ENCODE results near the gene KIF1C. TPM values are rescaled to one million over a fixed set of nuclear protein-coding genes. Genes with fewer than 3 reads are reported as not detected.

Gene KIF1C
- total and polyA plus RNA-seq, 8 donors = 48.9 to 239 (median 68.5) TPM

DNA sequence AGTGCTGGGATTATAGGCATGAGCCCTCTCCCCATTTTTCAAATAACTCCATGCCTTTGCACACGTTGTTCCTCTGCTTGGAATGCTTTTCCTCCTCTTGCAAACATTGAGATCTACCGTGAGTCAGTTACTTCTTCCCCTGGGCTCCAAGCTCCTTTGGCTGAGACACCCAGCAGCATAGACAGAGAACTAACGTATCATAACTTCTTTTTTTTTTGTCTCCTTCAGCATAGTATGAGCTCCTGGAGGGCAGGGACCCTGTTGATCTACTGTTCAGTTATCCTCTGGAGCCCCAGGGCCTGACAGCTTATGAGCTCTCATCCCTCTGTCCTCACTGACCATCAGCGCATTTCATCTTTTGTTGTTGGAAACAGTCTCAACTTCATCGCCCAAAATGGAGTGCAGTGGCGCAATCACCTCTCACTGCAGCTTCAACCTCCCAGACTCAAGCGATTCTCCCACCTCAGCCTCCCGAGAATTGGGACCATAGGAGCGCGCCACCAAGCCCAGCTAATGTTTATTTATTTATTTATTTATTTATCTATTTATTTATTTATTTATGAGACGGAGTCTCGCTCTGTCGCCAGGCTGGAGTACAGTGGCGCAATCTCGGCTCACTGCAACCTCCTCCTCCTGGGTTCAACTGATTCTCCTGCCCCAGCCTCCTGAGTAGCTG is 32.3 kb upstream of the KIF1C start:
- DNase-seq = no peak
- TF ChIP-seq, protein P1, sequence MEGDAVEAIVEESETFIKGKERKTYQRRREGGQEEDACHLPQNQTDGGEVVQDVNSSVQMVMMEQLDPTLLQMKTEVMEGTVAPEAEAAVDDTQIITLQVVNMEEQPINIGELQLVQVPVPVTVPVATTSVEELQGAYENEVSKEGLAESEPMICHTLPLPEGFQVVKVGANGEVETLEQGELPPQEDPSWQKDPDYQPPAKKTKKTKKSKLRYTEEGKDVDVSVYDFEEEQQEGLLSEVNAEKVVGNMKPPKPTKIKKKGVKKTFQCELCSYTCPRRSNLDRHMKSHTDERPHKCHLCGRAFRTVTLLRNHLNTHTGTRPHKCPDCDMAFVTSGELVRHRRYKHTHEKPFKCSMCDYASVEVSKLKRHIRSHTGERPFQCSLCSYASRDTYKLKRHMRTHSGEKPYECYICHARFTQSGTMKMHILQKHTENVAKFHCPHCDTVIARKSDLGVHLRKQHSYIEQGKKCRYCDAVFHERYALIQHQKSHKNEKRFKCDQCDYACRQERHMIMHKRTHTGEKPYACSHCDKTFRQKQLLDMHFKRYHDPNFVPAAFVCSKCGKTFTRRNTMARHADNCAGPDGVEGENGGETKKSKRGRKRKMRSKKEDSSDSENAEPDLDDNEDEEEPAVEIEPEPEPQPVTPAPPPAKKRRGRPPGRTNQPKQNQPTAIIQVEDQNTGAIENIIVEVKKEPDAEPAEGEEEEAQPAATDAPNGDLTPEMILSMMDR (IDR thresholded peaks at IDR 0.05) = no peak
- no peaks in the 10 kb centered on the region for H3K9me3 ChIP-seq
- H3K27ac ChIP-seq = peak overlapping the region; percentile 94 to 97
- peaks cover 0 to 32% of the 10 kb centered on the region in 2 donors for H3K36me3 ChIP-seq
- intact Hi-C loops (cut with DNase I) = no loop called here
- ATAC-seq = no peak
- peak overlapping the region in 1 of 2 donors; percentile 67 for H3K4me3 ChIP-seq
- H3K27me3 ChIP-seq = no peaks in the 10 kb centered on the region
- H3K4me1 ChIP-seq = peaks cover 17 to 46% of the 10 kb centered on the region in 2 donors

DNA sequence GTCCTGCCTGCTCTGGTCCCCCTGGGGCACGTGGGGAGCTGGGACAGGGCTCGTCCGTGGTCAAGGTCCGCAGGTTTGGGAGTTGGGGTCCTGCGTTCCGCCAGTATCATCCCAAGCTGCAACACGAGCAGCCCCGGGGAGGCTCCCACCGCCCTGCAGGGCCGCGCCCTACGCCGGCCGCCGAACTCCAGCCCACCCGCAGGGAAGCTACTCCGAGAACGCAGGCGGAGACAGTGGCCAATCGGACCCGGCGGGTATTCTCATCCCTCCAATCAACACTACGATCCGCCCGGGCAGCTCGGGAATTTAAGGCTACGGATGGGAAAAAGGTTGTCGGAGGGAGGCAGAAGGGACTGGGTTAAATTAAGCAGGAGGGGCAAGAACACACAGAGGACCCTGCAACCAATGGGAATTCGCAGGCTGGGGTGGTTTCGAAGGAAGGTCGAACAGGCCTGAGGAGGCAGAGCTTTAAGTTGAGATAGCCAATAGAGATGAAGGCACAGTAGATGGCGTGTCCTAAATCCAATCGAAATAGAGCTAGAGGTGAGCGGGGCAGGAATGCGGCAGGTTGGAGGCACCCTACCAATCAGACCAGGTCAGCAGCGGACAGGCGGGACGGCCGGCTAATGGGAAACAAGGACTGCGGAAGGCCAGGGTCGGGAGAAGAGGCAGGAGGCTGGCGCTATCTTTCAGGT is 30.8 kb upstream of the KIF1C start:
- ATAC-seq (peak; percentile 87), DNase-seq (peak; percentile 94 to 100 (median 99))
- Histone ChIP-seq H3K36me3 (peaks cover 0 to 35% of the 10 kb centered on the region in 2 donors), H3K4me3 (peak overlapping the region; percentile 63 to 67), H3K27ac (peak overlapping the region; percentile 94 to 97), H3K4me1 (peaks cover 17 to 46% of the 10 kb centered on the region in 2 donors), H3K9me3 (no peaks in the 10 kb centered on the region), H3K27me3 (no peaks in the 10 kb centered on the region)
- TF ChIP-seq, protein P1 (IDR thresholded peaks at IDR 0.05) = no peak
- intact Hi-C loops (cut with DNase I) = no loop called here

DNA sequence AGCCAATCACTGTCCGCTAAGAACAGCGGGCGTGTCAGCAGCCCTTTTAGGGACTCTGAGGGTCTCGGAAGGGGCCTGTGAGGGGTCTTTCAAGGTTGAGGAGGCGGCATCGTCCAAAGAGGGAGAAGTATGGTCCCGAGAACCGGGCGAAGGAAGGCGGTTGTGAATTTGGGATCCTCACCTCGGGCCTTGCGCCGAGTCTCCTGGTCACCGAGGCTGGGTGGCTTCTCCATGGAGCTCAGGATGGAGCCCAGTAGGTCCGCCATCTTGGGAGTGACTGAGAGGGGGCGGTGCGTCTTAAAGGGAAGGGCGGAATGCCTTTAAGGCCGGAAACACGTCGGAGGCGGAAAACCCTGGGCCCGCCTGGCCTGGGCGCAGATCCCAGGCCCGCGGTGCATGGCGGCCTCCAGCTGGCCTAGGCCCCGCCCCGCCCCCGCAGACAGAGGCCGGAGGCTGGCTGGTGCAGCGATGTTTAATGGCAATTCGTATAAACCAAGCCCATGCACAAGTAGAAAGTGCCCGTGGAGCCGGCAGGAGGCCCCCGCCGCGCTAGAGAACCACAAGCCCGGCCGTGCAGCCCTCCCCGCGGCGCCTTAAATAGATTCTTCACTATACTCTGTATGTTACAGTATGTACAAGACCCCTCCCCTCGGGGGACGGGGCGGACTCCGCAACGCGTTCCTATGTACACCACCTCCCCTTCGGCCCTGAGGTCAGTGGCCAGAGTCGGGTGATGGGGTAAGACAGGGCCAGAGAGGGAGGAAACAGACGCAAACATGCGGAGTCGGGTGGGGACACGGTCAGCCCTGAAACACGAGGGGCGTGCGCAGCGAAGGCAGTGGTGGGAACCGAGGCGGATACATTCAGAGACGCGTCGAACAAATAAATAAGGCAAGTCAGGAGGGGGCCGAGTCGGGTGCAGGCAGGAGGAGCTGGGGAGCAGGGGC is 29.9 kb upstream of the KIF1C start, which contains the start of gene SPAG7:
Gene SPAG7 (minus strand): TSS at position 279 of the 947 bp plus-strand sequence. CDS start 13 bp downstream, at position 266.
- intact Hi-C loops (cut with DNase I) = no loop called here

DNA sequence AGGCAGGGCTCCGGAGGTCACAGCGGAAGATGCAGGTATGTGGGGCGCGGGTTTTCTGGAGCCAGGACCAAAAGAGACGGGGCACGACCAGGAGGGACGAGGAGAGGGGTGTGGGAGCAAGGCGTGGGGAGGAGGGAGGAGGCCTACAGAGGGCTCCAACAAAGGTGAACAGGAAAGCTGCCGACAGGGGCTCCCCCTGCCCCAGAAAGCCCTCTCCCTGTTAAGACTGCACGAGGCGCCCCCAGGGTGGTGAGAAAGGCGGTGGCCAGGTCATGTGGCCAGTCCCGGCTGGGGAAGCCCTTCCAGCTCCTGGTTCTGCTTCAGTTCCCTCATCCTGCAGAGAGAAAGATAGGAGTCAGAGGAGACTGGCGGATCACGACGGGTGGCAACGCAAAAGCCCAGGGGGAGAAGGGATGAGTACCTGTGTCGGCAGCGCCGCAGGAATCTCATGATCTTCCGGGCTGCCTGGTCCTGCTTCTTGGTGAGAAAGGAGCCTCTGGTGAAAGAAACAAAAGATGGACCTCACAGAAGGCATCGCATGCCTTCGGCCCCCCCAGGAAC is 29.2 kb upstream of the KIF1C start:
- H3K36me3 ChIP-seq = peaks cover 0 to 51% of the 10 kb centered on the region in 2 donors
- no peaks in the 10 kb centered on the region for H3K27me3 ChIP-seq
- H3K4me3 ChIP-seq = peak overlapping the region; percentile 48 to 67
- no peak for DNase-seq
- H3K9me3 ChIP-seq = no peaks in the 10 kb centered on the region
- H3K27ac ChIP-seq = peak overlapping the region; percentile 93 to 94
- TF ChIP-seq, protein P1 (IDR thresholded peaks at IDR 0.05) = no peak
- intact Hi-C loops (cut with DNase I) = no loop called here
- no peak for ATAC-seq
- H3K4me1 ChIP-seq = peaks cover 17 to 57% of the 10 kb centered on the region in 2 donors

More for the DNA sequence above, 29.9 kb upstream of the KIF1C start, which contains the start of gene SPAG7:
- Histone ChIP-seq H3K9me3 (no peaks in the 10 kb centered on the region), H3K27me3 (no peaks in the 10 kb centered on the region), H3K4me3 (peak within 1 kb of the TSS; percentile 63 to 67), H3K36me3 (peaks cover 0 to 43% of the 10 kb centered on the region in 2 donors), H3K4me1 (peaks cover 17 to 52% of the 10 kb centered on the region in 2 donors), H3K27ac (peak within 1 kb of the TSS; percentile 94 to 97)
- ATAC-seq = peak; percentile 82
- peak; percentile 95 to 100 (median 98) for DNase-seq
- TF ChIP-seq, protein P1 (IDR thresholded peaks at IDR 0.05) = no peak
